ENCODE measurements around the gene CNN2. TPM values are rescaled to one million over a fixed set of nuclear protein-coding genes. Genes with fewer than 3 reads are reported as not detected.

Gene CNN2
- total RNA-seq, 2 experiments from 2014 or later = 123 to 130 TPM

- POLR2A ChIA-PET = no interaction called here
- Mint-ChIP-seq H3K27ac (no peak overlapping the region), H3K4me3 (no peak overlapping the region), H3K36me3 (peaks cover 2% of the 10 kb centered on the region), H3K9me3 (no peaks in the 10 kb centered on the region), H3K27me3 (no peaks in the 10 kb centered on the region), H3K4me1 (ENCODE audit: low read depth) (no peaks in the 10 kb centered on the region)
- CTCF ChIA-PET = no interaction called here
- DNase-seq = no peak
- intact Hi-C loops (cut with micrococcal nuclease) = no loop called here
These were observed 18.0 kb upstream of the CNN2 start for GRCh38 chr19:1008268-1009040.

GRCh38 chr19:1009041-1009980, 17.1 kb upstream of the CNN2 start:
- Mint-ChIP-seq H3K27ac (no peak overlapping the region), H3K9me3 (no peaks in the 10 kb centered on the region), H3K36me3 (peaks cover 4% of the 10 kb centered on the region), H3K4me3 (no peak overlapping the region), H3K4me1 (ENCODE audit: low read depth) (peaks cover 2% of the 10 kb centered on the region), H3K27me3 (no peaks in the 10 kb centered on the region)
- ChIA-PET POLR2A (no interaction called here), CTCF (no interaction called here)
- intact Hi-C loops (cut with micrococcal nuclease) = no loop called here
- no peak for DNase-seq

DNA sequence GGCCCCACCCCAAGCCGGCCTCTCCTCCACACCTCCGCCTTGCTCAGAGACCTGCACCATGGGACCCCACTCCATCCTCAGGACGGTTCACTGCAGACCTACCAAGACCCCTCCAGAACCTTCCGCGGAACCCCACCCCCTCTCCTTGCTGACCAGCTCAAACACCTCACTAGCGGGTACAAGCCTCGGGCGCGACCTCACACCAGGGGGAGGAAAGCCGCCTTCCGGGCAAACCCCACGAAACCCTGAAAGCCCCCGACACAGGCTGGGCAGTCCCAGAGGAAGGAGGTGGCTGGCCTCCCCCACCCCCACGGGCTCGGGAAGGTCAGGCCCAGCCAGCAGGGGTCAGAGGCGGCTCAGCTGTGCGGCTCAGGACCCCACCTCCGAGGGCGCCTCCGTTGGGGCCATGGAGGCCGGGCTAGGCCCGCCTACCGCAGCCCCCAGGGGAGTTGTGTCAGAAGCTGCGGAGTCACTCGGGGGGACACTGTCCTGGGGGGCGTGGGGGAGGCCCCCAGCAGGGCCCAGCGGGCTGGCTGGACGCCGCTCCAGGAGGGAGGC, 16.3 kb upstream of the CNN2 start:
- intact Hi-C loops (cut with micrococcal nuclease) = no loop called here
- H3K4me1 Mint-ChIP-seq (ENCODE audit: low read depth) = peaks cover 3% of the 10 kb centered on the region
- POLR2A ChIA-PET = no interaction called here
- DNase-seq = no peak
- no peaks in the 10 kb centered on the region for H3K9me3 Mint-ChIP-seq
- H3K4me3 Mint-ChIP-seq = no peak overlapping the region
- H3K27ac Mint-ChIP-seq = no peak overlapping the region
- CTCF ChIA-PET = no interaction called here
- no peaks in the 10 kb centered on the region for H3K27me3 Mint-ChIP-seq
- peaks cover 4% of the 10 kb centered on the region for H3K36me3 Mint-ChIP-seq

DNA sequence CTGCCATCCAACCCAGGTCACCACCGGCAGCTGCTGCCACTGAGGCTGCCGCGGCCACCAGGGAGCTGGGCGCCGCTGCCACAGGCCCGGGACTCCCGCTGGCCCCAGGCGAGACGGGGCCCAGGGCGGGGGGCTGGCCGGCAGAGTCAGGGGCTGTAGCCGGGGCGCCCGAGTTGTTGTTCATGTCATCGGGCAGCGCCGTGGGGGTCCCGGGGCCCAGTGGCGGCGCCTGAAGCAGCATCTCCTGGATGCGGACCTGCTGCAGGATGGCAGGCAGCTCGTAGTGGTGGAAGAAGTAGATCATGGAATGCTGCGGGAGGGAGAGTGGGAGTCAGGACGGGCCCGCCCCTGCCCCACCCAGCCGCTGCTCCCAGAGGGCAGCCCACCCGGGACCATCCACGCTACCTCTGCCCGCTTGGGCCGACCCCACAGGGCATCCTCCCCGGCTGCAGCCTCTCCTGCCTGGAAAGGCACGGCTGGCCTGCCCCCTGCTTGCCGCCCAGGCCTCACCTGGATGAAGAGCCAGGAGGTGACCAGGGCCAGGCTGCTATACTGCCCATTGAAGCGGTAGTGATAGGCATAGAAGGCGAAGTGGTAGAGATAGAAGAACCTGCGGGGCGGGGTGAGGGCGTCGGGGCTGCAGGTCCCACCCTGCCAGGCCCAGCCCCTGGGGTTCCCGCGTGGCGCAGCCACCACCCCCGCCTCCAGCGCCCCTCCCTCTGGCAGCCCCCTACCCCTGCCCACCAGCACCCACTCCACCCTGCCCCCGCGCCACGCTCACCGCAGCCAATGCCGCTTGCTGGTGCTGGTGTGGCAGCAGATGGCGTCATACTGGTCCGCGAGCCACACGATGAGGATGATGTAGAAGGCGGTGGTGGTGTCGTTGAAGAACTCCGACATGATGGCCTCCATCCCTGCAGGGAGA, 15.6 kb upstream of the CNN2 start:
- no peaks in the 10 kb centered on the region for H3K9me3 Mint-ChIP-seq
- no peak overlapping the region for H3K4me3 Mint-ChIP-seq
- CTCF ChIA-PET = no interaction called here
- intact Hi-C loops (cut with micrococcal nuclease) = no loop called here
- POLR2A ChIA-PET = no interaction called here
- H3K4me1 Mint-ChIP-seq (ENCODE audit: low read depth) = peaks cover 7% of the 10 kb centered on the region
- DNase-seq = no peak
- no peaks in the 10 kb centered on the region for H3K27me3 Mint-ChIP-seq
- peaks cover 4% of the 10 kb centered on the region for H3K36me3 Mint-ChIP-seq
- no peak overlapping the region for H3K27ac Mint-ChIP-seq

GRCh38 chr19:1011831-1012333, 14.5 kb upstream of the CNN2 start:
- no peak overlapping the region for H3K27ac Mint-ChIP-seq
- intact Hi-C loops (cut with micrococcal nuclease) = no loop called here
- peaks cover 15% of the 10 kb centered on the region for H3K4me1 Mint-ChIP-seq (ENCODE audit: low read depth)
- no peaks in the 10 kb centered on the region for H3K27me3 Mint-ChIP-seq
- DNase-seq = no peak
- ChIA-PET CTCF (no interaction called here), POLR2A (no interaction called here)
- H3K36me3 Mint-ChIP-seq = peaks cover 4% of the 10 kb centered on the region
- no peaks in the 10 kb centered on the region for H3K9me3 Mint-ChIP-seq
- H3K4me3 Mint-ChIP-seq = no peak overlapping the region

- no peak overlapping the region for H3K27ac Mint-ChIP-seq
- H3K27me3 Mint-ChIP-seq = no peaks in the 10 kb centered on the region
- H3K4me3 Mint-ChIP-seq = no peak overlapping the region
- DNase-seq = no peak
- intact Hi-C loops (cut with micrococcal nuclease) = no loop called here
- ChIA-PET POLR2A (interaction anchor here (0.6 kb wide), 1 partner anchor 11 kb away, joined by 3 read pairs; no protein-coding TSS in a partner anchor), CTCF (no interaction called here)
- peaks cover 4% of the 10 kb centered on the region for H3K36me3 Mint-ChIP-seq
- peaks cover 19% of the 10 kb centered on the region for H3K4me1 Mint-ChIP-seq (ENCODE audit: low read depth)
- no peaks in the 10 kb centered on the region for H3K9me3 Mint-ChIP-seq
These were observed 14.1 kb upstream of the CNN2 start for GRCh38 chr19:1012334-1012733.

- POLR2A ChIA-PET = no interaction called here
- intact Hi-C loops (cut with micrococcal nuclease) = no loop called here
- H3K4me1 Mint-ChIP-seq (ENCODE audit: low read depth) = peaks cover 28% of the 10 kb centered on the region
- H3K36me3 Mint-ChIP-seq = peaks cover 4% of the 10 kb centered on the region
- CTCF ChIA-PET = no interaction called here
- no peaks in the 10 kb centered on the region for H3K27me3 Mint-ChIP-seq
- DNase-seq = no peak
- no peak overlapping the region for H3K4me3 Mint-ChIP-seq
- no peaks in the 10 kb centered on the region for H3K9me3 Mint-ChIP-seq
- no peak overlapping the region for H3K27ac Mint-ChIP-seq
These were observed 13.2 kb upstream of the CNN2 start for GRCh38 chr19:1013218-1013617.

DNA sequence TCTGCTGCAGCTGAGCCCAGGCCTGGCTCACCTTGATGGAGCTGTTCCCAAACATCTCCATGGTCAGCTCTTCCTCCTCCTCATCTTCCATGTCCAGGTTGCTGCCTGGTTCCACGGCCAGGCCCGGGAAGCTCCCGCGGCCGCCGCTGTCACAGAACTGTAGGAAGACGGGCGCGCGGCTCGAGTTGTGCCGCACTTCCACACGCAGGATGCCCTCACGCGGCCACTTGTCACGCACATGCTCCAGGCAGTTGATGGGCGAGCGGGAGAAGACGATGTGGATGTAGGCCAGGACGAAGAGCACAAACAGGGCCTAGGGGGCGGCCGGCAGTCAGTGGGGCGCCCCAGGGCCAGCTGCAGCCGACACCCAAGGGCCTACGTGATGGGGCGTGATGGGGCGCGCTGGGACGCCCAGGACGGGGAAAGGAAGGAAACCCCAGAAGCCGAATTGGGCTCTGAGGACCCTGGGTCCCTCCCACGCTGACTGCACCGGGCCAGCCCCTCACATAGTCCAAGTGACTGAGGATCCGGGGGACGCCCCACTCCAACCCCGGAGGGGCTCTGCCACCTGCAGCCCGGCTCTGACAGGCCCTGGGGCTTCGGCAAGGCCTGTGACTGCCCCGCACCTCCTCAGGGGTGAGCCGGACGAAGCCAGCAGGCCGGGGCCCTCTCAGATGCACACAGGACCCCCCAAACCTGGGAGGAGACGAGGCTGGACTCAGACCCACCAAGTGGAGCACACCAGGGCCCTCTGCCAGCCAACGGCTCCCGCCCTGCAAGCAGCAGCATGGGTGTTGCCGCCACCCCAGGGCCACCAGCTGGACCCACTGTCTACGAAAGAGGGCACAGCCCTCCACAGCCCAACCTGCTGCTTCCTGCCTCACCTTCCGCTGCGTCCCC, 12.0 kb upstream of the CNN2 start:
- Mint-ChIP-seq H3K27me3 (no peaks in the 10 kb centered on the region), H3K4me3 (no peak overlapping the region), H3K36me3 (peaks cover 2% of the 10 kb centered on the region), H3K9me3 (no peaks in the 10 kb centered on the region), H3K4me1 (ENCODE audit: low read depth) (peaks cover 38% of the 10 kb centered on the region), H3K27ac (no peak overlapping the region)
- CTCF ChIA-PET = no interaction called here
- POLR2A ChIA-PET = no interaction called here
- DNase-seq = no peak
- intact Hi-C loops (cut with micrococcal nuclease) = no loop called here

DNA sequence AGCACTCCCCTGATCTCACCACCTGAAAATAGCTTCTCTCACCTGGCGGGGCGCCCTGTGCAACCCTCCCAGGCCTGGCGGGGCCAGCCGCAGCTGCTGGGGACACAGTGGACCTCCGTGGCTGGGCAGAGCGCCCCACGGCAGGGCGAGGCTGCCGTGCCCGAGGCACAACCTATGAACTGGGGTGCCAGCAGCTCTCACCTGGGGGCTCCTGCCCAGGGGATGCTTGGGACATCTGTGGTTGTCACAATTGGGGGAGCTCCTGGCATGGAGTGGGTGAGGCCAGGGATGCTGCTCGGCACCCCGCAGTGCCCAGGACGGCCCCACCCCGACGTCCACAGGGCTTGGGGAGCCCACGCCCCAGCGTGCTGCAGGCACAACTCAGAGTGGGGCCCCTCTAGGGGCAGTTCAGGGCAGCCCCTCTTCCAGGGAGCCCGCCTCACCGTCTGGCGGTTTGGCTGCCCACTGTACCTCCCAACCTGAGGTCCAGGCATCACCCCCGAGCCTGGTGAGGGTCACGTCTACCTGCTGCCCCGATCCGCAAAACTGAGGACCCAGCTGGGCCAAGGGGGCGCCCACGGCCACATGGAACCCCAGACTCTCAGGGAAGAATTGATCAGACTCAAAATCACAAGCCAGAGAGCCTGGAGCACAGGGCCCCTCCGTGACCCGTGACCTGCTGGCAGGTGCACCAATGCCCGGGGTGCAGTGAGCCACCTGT, 11.2 kb upstream of the CNN2 start:
- CTCF ChIA-PET = no interaction called here
- no peaks in the 10 kb centered on the region for H3K9me3 Mint-ChIP-seq
- DNase-seq = no peak
- intact Hi-C loops (cut with micrococcal nuclease) = no loop called here
- no peak overlapping the region for H3K27ac Mint-ChIP-seq
- H3K4me1 Mint-ChIP-seq (ENCODE audit: low read depth) = peaks cover 39% of the 10 kb centered on the region
- no peak overlapping the region for H3K4me3 Mint-ChIP-seq
- POLR2A ChIA-PET = no interaction called here
- H3K27me3 Mint-ChIP-seq = no peaks in the 10 kb centered on the region
- H3K36me3 Mint-ChIP-seq = peaks cover 6% of the 10 kb centered on the region

DNA sequence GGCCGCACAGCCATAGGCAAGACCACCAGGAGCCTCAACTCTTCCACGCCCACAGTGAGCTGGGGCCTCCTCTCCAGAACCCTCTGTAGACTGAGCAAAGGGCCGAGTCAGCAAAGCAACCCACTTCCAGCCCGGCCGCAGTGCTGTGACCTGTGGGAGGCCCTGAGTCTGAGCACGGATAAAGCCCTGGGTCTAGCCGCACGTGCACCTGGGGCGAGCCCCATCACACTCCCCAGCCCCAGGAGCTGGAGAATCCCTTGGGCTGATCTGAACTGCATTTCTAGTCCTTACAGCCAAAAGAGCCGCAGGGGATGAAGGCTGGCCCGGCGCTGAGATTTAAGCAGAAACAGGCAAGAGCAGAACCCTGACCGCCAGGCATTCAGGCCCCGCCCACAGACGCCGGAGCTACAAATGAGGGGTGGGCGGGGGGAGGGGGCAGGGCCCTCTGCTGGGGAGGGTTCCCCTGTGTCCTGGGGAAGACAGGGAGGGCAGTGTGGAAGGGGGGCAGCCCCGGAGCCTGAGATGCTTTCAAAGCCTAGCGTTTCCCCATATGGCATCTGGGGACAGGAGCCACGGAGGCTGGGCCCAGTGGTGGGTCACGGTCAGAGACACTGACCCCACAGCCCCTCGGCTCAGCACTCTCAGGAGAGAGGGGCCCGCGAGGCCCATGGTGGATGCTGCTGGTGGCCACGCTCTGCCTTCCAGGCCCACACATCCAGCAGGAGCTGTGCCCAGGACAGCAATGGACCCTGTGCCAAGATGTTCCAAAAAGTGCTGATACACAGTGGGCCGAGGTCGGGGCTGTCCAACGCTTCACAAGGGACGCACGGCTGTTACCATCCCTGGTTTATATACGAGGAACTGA, 10.4 kb upstream of the CNN2 start:
- intact Hi-C loops (cut with micrococcal nuclease) = no loop called here

More for the DNA sequence above, 10.4 kb upstream of the CNN2 start:
- Mint-ChIP-seq H3K27me3 (no peaks in the 10 kb centered on the region), H3K9me3 (no peaks in the 10 kb centered on the region), H3K27ac (no peak overlapping the region), H3K4me1 (ENCODE audit: low read depth) (peaks cover 39% of the 10 kb centered on the region), H3K4me3 (no peak overlapping the region), H3K36me3 (peaks cover 6% of the 10 kb centered on the region)
- ChIA-PET CTCF (no interaction called here), POLR2A (no interaction called here)
- peak; percentile 26 for DNase-seq

Data from activated CD4-positive, alpha-beta memory T cell treated with anti-CD3 and anti-CD28 coated beads for 36 hours (primary cell).